Limb (tissue), 2 donors: Measurements from ENCODE around the gene PSMC5.
A peak's percentile ranks its signal among the peaks of the same experiment; 100 is the strongest.
"Not testable (repeated sequence)": the region's sequence is repeated elsewhere in the genome, so short reads cannot be mapped to it uniquely, and the experiment has no call there.

Experiments used
- DNase-seq, 2 donors: peaks; one replicate each; pipeline ENCODE4 v3.0.0-alpha.2; 2016; ENCODE audit errors: extremely low spot score in 2 of 2

The PSMC5 gene

DNA sequence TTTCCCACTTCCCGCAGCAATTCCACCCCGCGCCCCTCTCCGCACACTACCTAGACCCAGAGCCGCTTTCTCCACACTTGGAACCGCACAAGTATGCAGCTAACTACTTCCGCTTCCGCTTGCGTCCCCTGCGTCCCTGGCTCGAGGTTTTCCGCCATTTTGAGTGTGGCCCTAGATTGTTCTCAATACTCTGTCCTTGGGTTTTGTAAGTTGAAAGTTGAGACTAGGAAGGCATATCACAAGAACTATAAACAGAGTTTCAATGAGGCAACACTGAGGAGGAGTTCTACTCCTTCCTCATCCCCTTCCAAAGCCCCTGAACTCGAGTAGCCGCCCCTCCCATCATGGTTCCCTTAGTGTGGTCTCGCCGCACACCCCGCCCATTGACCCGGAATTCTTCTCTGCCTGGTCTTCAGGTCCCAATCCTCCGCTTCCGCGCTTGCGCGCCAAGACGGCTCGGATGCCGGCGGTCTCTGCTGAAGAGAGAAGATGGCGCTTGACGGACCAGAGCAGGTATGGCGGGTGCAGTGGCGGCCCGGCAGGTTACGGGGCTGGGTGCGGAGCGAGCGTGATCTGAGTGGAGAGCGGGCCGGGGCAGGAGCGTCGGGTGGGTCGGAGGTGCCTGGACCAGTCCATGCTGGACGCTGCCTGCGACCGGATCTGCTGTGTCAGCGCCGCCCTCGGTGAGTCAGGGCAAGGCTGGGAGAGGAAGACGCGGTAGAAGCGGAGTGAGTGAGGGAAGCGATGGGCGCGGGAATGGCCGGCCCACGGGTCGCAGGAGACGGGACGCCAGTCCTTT lies at the start of gene PSMC5, which contains the start of gene FTSJ3:
Gene PSMC5 (plus strand): TSS at position 430 of the 799 bp plus-strand sequence. CDS start 60 bp downstream, at position 490.
Gene FTSJ3 (minus strand): TSS at position 662 of the 799 bp plus-strand sequence. CDS start 761 bp downstream, outside the sequence.
- DNase-seq, result peak; percentile 95 to 96

DNA sequence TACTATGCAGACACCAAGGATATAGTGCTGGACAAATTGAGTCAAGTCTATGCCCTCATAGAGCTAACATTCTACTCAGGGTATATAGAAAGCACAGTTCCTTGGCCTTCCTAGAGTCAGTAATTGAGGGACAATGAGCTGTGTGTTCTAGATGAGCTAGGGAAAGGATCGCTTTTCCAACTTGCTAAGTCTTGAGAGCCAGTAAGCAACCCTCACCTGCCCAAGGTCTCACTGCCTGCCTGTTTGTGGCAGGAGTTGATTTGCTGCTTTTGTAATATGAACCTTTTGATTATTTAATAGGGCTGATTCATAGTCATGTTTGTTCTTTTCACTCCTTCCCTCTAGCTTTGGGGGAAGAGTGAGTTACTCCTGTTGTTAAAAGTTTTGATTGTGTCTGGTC lies 46.7 kb upstream of the PSMC5 start:
- DNase-seq, result no peak

DNA sequence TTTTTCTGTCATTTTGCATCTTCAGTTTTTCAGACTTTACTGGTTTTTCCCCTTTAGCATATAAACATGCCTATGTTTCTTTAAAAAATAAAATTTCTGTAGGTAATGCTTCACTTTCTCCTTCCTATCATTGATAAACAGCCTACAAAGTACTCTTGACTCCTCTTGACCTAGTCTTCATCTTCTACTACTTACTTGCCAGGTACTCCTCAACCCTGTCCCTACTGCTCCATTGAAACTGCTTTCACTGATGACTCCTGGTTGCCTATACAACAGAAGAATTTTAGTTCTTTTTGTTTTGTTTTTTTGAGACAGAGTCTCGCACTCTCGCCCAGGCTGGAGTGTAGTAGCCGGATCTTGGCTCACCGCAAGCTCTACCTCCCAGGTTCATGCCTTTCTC lies 46.3 kb upstream of the PSMC5 start:
- no peak for DNase-seq

DNA sequence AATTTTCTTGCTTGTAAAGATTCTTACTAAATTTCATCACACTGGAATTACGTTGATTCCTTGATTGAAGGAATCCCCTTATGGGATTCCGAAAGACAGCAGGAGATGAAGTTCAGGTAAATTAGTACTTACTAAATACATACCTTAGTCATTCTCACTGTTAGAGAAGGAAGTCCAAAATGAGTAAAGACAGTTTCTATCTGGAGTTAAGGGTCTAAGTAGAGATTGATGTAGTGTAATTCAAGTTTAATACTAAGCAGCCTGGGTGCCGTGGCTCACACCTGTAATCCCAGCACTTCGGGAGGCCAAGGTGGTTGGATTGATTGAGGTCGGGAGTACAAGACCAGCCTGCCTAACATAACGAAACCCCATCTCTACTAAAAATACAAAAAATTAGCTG lies 43.7 kb upstream of the PSMC5 start:
- no peak for DNase-seq

DNA sequence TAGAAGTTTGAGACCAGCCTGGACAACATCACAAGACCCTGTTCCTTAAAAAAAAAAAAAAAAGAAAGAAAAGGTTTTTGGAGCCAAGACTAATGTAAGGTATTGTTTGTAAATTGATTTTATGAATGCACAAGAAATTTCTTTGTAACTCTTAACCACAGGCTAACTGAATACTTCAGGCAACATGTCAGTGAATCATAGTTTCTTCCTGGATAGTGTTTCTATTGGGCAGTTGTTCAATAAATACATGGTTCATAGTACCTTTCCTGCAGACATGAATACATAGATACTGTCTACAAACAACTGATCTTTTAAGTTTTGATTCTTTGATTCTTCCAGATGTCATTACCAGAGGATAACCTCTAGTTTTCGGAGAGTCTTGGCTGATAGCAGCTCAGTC lies 41.7 kb upstream of the PSMC5 start:
- no peak for DNase-seq

DNA sequence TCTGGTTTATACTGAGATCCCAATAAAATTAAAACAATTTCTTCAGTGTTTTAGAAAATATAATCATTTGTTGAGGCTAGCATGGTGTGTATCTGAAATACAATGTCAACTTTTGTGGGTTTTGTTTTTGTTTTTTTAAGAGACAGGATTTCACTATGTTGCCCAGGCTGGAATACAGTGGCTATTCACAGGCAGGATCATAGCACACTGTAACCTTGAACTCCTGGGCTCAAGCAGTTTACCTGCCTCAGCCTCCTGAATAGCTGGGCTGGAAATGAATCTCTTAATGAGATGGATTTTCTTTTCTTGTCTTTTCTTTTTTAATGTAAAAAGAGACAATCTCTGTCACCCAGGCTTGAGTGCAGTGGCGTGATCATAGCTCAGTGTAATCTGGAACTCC lies 41.1 kb upstream of the PSMC5 start:
- no peak for DNase-seq

DNA sequence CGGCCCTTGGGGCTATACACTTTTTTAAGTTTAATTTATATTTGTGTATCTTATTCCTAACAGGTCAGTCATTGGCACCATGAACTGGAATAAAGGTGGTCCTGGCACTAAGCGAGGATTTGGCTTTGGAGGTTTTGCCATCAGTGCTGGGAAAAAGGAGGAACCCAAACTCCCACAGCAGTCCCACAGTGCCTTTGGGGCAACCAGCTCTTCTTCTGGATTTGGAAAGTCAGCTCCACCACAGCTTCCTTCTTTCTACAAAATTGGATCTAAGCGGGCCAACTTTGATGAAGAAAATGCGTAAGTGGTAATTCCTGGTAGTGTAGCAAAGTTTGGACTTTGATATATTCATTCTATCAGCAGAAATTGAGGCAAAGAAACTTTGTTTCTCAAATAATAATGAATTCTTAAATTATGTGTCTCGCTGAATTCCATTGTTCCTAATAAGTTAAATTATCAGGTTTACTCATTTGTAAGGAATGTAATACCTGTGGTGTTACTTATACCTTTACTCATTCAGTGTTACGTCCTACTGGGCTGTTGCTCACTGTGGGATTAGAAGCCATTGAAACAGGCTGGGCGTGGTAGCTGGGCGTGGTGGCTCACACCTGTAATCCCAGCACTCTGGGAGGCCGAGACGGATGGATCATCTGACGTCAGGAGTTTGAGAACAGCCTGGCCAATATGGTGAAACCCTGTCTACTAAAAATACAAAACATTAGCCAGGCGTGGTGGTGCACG lies 40.1 kb upstream of the PSMC5 start:
- no peak for DNase-seq

DNA sequence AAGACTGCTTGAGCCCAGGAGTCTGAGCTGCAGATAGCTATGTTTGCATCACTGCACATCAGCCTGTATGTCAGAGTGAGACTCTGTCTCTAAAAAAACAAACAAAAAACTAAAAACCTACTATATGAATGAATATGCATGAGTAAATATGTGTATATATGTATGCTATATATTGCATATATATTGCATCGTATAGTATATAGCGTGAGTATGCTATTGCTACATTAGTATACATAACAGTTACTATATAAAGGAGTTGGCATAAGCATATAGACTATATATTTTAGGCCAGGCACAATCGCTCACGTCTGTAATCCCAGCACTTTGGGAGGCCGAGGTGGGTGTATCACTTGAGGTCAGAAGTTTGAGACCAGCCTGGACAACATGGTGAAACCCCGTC lies 37.2 kb upstream of the PSMC5 start:
- DNase-seq, result no peak

DNA sequence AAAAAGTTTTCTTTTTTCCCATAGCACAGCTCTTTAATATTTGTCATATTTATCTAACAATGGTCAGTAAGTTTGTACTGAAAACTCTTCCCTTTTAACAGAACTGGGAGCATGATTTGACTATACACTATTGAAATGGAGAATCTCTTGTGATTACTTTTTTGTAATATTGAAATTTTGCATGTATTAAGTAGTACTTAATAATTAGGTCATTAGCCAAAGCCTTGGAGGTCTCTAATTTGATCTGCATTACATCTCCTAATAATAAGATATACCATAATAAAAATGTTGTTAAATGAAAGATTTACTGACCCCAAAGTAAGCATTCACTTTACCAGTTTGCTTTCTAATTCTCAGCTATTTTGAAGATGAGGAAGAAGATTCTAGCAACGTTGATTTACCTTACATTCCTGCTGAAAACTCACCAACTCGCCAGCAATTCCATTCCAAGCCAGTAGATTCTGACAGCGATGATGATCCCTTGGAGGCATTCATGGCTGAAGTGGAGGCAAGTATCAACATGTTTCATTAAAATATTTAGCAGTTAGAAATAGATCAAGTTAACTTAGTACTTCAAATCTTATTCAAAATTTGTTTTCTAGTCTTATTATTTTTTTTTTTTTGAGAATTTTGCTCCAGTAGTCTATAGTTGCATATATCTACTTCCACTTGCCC lies 35.0 kb upstream of the PSMC5 start:
- DNase-seq, result no peak

DNA sequence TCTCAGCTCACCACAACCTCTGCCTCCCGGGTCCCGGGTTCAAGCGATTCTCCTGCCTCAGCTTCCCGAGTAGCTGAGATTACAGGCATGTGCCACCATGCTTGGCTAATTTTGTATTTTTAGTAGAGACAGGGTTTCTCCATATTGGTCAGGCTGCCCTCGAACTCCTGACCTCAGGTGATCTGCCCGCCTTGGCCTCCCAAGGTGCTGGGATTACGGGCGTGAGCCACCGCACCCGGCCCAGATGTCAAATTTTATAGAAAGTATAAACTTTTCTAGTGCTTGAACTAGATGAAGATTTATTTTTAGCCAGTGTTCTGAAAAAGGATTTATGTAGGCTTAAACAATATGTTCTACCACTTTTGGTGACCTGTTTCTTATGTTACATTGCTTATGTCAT lies 30.9 kb upstream of the PSMC5 start:
- DNase-seq, result not testable (repeated sequence)

DNA sequence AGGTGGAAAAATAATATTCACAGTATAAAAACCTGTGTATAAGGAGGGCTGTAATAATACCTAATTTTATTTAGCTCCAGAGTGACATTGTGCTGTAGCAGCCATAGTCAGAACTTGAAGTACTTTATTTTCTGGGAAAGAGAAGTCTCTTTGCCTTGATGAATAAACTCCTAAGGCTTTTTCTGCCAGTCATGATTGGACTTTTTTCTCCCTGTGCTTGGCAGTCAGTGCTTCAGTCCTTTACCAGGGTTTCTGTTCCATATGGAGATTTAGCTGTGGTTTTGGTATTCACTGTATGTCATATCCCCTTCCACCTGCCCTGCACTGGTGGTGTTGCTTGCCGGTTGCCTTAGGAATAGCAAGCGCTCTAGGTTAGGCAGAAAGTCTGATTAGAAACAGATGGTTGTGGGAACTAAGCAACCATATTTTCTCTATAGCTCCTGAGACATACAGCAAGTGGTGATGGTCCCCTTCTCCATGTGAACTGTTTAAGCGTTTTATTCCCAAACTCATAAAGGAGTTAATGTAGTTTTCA lies 28.6 kb upstream of the PSMC5 start:
- DNase-seq, result no peak

DNA sequence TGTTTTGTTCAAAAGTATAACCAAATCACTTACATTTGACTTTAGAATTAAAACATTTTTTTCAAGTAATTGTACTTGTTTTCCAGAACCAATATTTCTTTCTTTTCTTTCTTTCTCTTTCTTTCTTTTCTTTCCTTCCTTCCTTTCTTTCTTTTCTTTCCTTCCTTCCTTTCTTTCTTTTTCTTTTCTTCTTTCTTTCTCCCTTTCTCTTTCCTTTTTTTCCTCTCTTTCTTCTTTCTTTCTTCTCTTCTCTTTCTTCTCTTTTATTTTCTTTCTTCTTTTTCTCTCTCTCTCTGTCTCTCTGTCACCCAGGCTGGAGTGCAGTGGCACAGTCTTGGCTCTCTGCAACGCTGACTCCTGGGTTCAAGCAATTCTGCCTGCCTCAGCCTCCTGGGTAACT lies 26.4 kb upstream of the PSMC5 start:
- DNase-seq, result no peak

DNA sequence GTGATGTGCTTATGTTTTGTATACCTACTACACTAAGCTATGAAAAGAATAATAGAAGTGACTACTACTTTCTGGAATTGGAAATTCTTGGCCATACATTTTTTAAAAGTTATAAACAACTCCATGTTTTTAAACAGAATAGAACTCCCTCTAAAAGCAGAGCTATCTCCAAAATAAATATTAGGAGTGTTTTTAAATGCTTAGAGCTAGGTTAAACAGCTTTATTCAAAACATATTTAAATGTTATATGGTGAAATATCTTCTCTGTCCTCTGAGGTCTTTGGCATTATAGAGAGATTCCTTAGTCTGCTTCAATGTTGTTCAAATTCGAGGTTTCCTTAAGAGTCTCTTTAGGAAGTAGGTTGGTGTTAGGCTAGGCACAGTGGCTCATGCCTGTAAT lies 22.9 kb upstream of the PSMC5 start:
- no peak for DNase-seq

DNA sequence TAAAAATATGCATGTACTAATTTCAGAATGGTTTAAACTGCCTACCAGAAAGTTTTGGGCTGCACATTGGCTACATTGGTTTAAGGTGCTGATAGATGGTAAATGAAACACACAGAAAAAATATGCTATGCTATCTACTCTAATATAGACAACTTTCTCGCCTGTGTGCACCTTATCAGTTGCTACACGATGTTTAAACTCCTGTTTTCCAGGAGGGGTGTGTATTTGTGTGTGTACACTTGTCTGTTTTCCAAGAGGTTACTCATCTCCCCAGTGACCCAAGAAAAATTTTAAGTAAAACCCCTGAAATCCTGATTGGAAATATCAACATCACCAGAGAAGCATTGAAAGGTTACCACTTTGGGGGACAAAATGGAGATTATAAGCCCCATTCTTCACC lies 21.6 kb upstream of the PSMC5 start:
- DNase-seq, result no peak

DNA sequence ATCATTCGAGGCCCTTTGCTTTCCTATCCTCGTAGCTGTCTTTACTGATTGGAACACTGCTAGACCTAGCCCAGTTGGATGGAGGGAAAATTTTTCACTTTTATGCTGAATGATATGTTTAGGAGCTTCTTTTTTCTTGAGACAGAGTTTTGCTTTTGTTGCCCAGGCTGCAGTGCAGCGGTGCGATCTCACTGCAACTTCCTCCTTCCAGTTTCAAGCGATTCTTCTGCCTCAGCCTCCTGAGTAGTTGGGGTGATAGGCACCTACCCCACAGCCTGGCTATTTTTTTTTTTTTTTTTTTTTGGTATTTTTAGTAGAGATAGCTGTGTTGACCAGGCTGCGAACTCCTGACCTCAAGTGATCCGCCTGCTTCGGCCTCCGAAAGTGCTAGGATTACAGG lies 17.3 kb upstream of the PSMC5 start:
- DNase-seq, result no peak

DNA sequence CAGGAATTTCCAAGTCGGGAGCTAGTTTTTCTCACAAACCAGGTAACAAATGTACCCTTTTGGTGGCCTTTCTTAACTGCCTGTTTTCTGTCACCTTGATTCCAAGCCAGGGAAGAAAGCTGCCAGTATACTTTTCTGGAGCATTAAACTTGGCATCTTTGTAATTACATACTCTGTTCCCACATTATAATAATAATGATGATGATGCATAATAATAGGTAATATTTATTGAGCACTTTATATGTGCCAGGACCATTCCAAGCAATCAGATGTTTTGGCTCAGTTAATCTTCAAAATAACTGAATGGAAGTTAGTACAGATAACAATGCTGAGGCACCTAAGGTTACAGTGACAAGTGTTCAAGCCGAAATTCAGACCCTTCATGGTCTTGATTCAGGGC lies 11.1 kb upstream of the PSMC5 start:
- DNase-seq, result no peak

DNA sequence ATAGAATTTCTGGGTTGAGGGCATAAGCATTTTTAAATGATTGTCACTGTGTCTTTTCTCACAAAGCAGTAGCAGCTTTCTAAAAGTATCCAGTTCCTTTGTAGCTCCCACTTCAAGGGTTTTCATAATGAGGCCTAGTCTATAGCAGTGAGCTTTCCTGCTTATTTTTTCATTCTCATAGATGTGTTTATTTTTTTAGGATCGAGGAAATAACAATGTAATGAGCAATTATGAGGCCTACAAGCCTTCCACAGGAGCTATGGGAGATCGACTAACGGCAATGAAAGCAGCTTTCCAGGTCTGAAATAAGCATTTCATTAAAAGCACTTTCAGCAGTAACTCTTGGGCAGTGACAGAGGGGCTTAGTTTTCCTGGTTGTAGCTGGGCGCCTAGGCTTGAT lies 10.6 kb upstream of the PSMC5 start:
- DNase-seq, result no peak

DNA sequence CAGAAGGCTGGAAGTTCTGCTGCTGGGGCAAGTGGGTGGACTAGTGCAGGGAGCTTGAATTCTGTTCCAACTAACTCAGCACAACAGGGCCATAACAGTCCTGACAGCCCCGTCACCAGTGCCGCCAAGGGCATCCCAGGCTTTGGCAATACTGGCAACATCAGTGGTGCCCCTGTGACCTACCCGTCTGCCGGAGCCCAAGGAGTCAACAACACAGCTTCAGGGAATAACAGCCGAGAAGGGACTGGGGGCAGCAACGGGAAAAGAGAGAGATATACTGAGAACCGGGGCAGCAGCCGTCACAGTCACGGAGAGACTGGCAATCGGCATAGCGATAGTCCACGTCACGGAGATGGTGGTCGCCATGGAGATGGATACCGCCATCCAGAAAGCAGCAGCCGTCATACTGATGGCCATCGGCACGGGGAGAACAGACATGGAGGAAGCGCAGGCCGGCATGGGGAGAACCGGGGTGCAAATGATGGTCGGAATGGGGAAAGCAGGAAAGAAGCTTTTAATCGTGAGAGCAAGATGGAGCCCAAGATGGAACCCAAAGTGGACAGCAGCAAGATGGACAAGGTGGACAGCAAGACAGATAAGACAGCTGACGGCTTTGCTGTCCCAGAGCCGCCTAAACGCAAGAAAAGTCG lies 9.4 kb upstream of the PSMC5 start:
- DNase-seq, result no peak

DNA sequence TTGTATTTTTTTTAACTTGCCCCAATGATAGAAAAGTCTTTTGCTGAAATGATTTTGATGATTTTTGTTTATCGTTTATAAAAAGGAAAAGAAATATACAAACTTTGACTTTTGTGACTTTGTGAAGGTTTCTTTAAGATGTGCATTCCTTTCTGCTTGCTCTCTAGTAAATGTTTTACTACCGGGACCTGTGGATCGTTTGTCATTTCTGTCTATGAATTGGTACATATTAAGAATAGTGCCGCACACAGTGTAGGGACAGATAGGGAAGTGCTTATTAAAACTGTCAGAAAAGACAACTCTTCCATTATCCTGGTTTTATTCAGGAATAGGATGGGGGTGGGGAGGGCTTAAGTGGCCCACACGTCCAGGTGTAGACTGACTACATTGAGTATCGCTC lies 8.1 kb upstream of the PSMC5 start:
- no peak for DNase-seq

DNA sequence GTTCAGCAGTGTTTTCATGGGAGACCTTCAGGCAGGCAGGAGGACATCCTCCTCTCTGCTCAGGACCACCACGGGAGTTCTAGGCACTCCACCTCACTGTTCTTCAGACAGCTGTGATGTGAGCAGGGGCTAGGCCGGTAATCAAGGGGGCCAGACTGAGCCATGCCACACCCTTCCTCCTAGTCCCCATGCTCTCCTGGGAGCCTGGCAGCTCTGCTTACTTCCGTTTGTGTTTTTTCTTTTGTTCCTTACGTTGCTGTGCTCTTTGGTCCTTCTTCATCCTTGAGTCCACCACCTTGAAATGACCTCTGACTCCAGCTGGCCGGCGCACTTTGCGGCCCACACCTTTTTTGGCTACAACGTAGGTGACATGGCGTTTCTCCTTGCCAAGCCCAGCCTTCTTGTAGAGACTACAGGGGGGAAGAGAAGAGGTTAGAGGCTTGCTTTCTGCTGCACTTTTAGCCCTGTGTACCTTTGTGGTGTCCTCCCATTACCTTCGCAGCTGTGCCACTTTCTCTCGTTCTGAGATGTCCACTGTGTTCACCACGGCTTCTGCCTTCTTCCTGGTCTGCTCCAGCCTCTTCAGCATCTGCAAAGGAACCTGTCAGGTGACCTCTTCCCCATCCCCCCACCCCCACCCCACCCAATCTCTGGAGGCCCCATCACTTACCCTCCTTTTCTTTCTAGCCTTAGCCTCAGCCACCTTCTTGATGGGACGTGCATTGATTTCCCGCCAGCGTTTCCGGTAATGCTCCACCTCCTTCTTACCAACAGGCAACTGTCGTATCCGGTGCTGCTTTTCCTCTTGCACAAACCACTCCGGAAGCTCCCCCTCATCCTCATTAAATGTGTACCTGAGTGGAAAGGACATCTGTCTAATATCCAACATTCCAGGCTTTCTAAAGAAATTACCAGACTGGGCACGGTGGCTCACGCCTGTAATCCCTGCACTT lies 7.4 kb upstream of the PSMC5 start:
- DNase-seq, result no peak
